DOHH2 (cell line): ENCODE measurements around the gene VWA3B.

ENCODE experiments used
- H3F3A ChIP-seq: fragments of 200-600 bp; sonication (generic), shearing (Covaris generic); 2 replicates; pipeline ENCODE4 v1.6.0; 2016; ENCODE audit warnings: antibody characterized with exemption, mild to moderate bottlenecking; ENCODE audit not compliant: control insufficient read depth, insufficient read depth
- H3K27ac ChIP-seq: fragments of 200-600 bp; sonication (generic); 2 replicates; pipeline ENCODE4 v1.5.1; 2014; ENCODE audit warnings: low read depth, mild to moderate bottlenecking, low read length, moderate library complexity
- H3K27me3 ChIP-seq: fragments of 200-600 bp; sonication (generic); 2 replicates; pipeline ENCODE4 v1.6.1; 2014; ENCODE audit warnings: mild to moderate bottlenecking, low read length, mixed read lengths; ENCODE audit not compliant: control insufficient read depth
- H3K36me3 ChIP-seq: fragments of 200-600 bp; sonication (generic); 2 replicates; pipeline ENCODE4 v1.6.1; 2014; ENCODE audit warnings: mild to moderate bottlenecking, low read length, moderate library complexity, mixed read lengths; ENCODE audit not compliant: control insufficient read depth
- H3K4me1 ChIP-seq: fragments of 200-600 bp; sonication (generic); 2 replicates; pipeline ENCODE4 v1.6.1; 2014; ENCODE audit warnings: mild to moderate bottlenecking, low read length, mixed read lengths; ENCODE audit not compliant: control insufficient read depth
- H3K4me2 ChIP-seq: fragments of 200-600 bp; sonication (generic); 2 replicates; pipeline ENCODE4 v1.6.0; 2014; ENCODE audit warnings: mild to moderate bottlenecking, low read length, moderate library complexity
- H3K4me3 ChIP-seq: fragments of 200-600 bp; sonication (generic); 2 replicates; pipeline ENCODE4 v1.5.1; 2014; ENCODE audit warnings: mild to moderate bottlenecking, low read length, mixed read lengths
- H3K79me2 ChIP-seq: fragments of 200-600 bp; sonication (generic); 2 replicates; pipeline ENCODE4 v1.6.1; 2014; ENCODE audit warnings: mild to moderate bottlenecking, low read length, mixed read lengths; ENCODE audit not compliant: control insufficient read depth
- H3K9me2 ChIP-seq: fragments of 200-600 bp; sonication (generic); replicated peaks from 2 replicates; pipeline ENCODE4 v1.6.1; 2014; ENCODE audit warnings: mild to moderate bottlenecking, low read length, mixed read lengths; ENCODE audit not compliant: control insufficient read depth
- H3K9me3 ChIP-seq: fragments of 200-600 bp; sonication (generic); 2 replicates; pipeline ENCODE4 v1.6.1; 2014; ENCODE audit warnings: antibody characterized with exemption, low read length, mixed read lengths; ENCODE audit not compliant: control insufficient read depth, insufficient read depth
- H4K20me1 ChIP-seq: fragments of 200-600 bp; sonication (generic); 2 replicates; pipeline ENCODE4 v1.6.0; 2014; ENCODE audit warnings: low read depth, mild to moderate bottlenecking, antibody characterized with exemption, low read length, moderate library complexity; ENCODE audit not compliant: control insufficient read depth, insufficient read depth
- CTCF ChIP-seq: fragments of 200-600 bp; sonication (generic); IDR thresholded peaks from one replicate; pipeline ENCODE4 v1.5.1; 2014; ENCODE audit warnings: antibody characterized with exemption, mild to moderate bottlenecking, low read depth, low read length; ENCODE audit not compliant: poor library complexity, severe bottlenecking
- EZH2phosphoT487 ChIP-seq: fragments of 200-600 bp; sonication (generic); IDR thresholded peaks from 2 replicates; pipeline ENCODE4 v1.6.1; 2017; ENCODE audit warnings: borderline replicate concordance, mild to moderate bottlenecking, antibody characterized with exemption, low read length, moderate library complexity, mixed read lengths

Gene VWA3B

GRCh38 chr2:98212092-98213000 lies 125.4 kb downstream of the VWA3B start:
- TF ChIP-seq CTCF: no peak
- TF ChIP-seq EZH2phosphoT487: no peak
- H3K27ac ChIP-seq: no peak overlapping the region
- peaks cover 23% of the 10 kb centered on the region for H3K27me3 ChIP-seq
- H3K4me1 ChIP-seq: no peaks in the 10 kb centered on the region
- no peaks in the 10 kb centered on the region for H3K79me2 ChIP-seq
- no peaks in the 10 kb centered on the region for H3K9me2 ChIP-seq
- no peaks in the 10 kb centered on the region for H4K20me1 ChIP-seq
- no peaks in the 10 kb centered on the region for H3K36me3 ChIP-seq
- no peaks in the 10 kb centered on the region for H3F3A ChIP-seq
- H3K4me3 ChIP-seq: no peak overlapping the region
- H3K4me2 ChIP-seq: no peak overlapping the region
- H3K9me3 ChIP-seq: no peaks in the 10 kb centered on the region

- H3K9me3 ChIP-seq: 0 out of 2 replicates have a peak, but pooled peaks cover 4% of the 10 kb centered on the region
- H3K4me3 ChIP-seq: no peak overlapping the region
- TF ChIP-seq EZH2phosphoT487: no peak
- TF ChIP-seq CTCF: no peak
- no peaks in the 10 kb centered on the region for H3F3A ChIP-seq
- no peak overlapping the region for H3K27ac ChIP-seq
- no peaks in the 10 kb centered on the region for H3K36me3 ChIP-seq
- no peaks in the 10 kb centered on the region for H3K9me2 ChIP-seq
- no peaks in the 10 kb centered on the region for H4K20me1 ChIP-seq
- no peak overlapping the region for H3K4me2 ChIP-seq
- H3K79me2 ChIP-seq: no peaks in the 10 kb centered on the region
- peaks cover 16% of the 10 kb centered on the region for H3K27me3 ChIP-seq
- H3K4me1 ChIP-seq: no peaks in the 10 kb centered on the region
These were observed 129.6 kb downstream of the VWA3B start for GRCh38 chr2:98216616-98217015.

GRCh38 chr2:98219152-98219551 lies 132.2 kb downstream of the VWA3B start:
- no peaks in the 10 kb centered on the region for H3K36me3 ChIP-seq
- H3K4me3 ChIP-seq: no peak overlapping the region
- H3K4me2 ChIP-seq: no peak overlapping the region
- TF ChIP-seq EZH2phosphoT487 (no peak), CTCF (no peak)
- no peaks in the 10 kb centered on the region for H3K79me2 ChIP-seq
- H3F3A ChIP-seq: no peaks in the 10 kb centered on the region
- no peaks in the 10 kb centered on the region for H3K9me2 ChIP-seq
- H3K27me3 ChIP-seq: no peaks in the 10 kb centered on the region
- no peaks in the 10 kb centered on the region for H3K4me1 ChIP-seq
- 0 out of 2 replicates have a peak, but pooled peaks cover 4% of the 10 kb centered on the region for H3K9me3 ChIP-seq
- no peaks in the 10 kb centered on the region for H4K20me1 ChIP-seq
- H3K27ac ChIP-seq: no peak overlapping the region
